Keratinocyte (primary cell): ENCODE data around the gene TXN. TPM values are rescaled to one million over a fixed set of nuclear protein-coding genes. Genes with fewer than 3 reads are reported as not detected.

Experiments used
- DNase-seq: peaks from one replicate; pipeline ENCODE4 v3.0.0-alpha.2; 2011; ENCODE audit warnings: low read depth, missing footprints, low spot score
- FAIRE-seq: peaks from 2 replicates; lab custom pipeline; 2011; peaks lifted over from hg19 to GRCh38; lab: Jason Lieb, UNC
- H2AFZ ChIP-seq: 2 replicates; pipeline ENCODE4 v1.6.0; 2012; ENCODE audit warnings: low read length, control low read depth, inconsistent platforms; ENCODE audit not compliant: control insufficient read depth
- H3K27ac ChIP-seq: 2 replicates; pipeline ENCODE4 v1.5.1; 2011; ENCODE audit warnings: low read length; ENCODE audit not compliant: control insufficient read depth, insufficient read depth
- H3K27me3 ChIP-seq: 3 replicates; pipeline ENCODE4 v1.6.0; 2011; ENCODE audit warnings: low read length; ENCODE audit not compliant: control insufficient read depth, insufficient read depth; ENCODE audit errors: extremely low read depth
- H3K36me3 ChIP-seq, 2 experiments: 2 replicates in 1 of 2; 3 replicates in 1 of 2; pipeline ENCODE4 v1.5.1; 2011; ENCODE audit warnings: low read length in 2 of 2, mild to moderate bottlenecking in 1 of 2; ENCODE audit not compliant: control insufficient read depth in 2 of 2, insufficient read depth in 2 of 2; ENCODE audit errors: extremely low read depth in 1 of 2
- H3K4me1 ChIP-seq: 3 replicates; pipeline ENCODE4 v1.5.1; 2011; ENCODE audit warnings: low read length; ENCODE audit not compliant: control insufficient read depth, insufficient read depth; ENCODE audit errors: extremely low read depth
- H3K4me2 ChIP-seq: 3 replicates; pipeline ENCODE4 v1.6.0; 2011; ENCODE audit warnings: low read depth, low read length; ENCODE audit not compliant: control insufficient read depth, insufficient read depth; ENCODE audit errors: extremely low read depth
- H3K4me3 ChIP-seq, 3 experiments: fragments of 200-600 bp in 1 of 3; sonication (generic) in 1 of 3; 2 replicates in 2 of 3; 3 replicates in 1 of 3; pipeline ENCODE4 v1.5.1; 2011 to 2016; ENCODE audit warnings: low read length in 3 of 3, mild to moderate bottlenecking in 3 of 3, control low read depth in 2 of 3, inconsistent platforms in 1 of 3, low read depth in 1 of 3, mixed read lengths in 1 of 3, mixed run types in 1 of 3, moderate library complexity in 1 of 3; ENCODE audit not compliant: control insufficient read depth in 2 of 3, insufficient read depth in 2 of 3; ENCODE audit errors: extremely low read depth in 1 of 3
- H3K79me2 ChIP-seq: 2 replicates; pipeline ENCODE4 v1.6.0; 2012; ENCODE audit warnings: low read length; ENCODE audit not compliant: control insufficient read depth, insufficient read depth
- H3K9ac ChIP-seq: 3 replicates; pipeline ENCODE4 v1.6.0; 2011; ENCODE audit warnings: low read length; ENCODE audit not compliant: control insufficient read depth, insufficient read depth; ENCODE audit errors: extremely low read depth
- H3K9me1 ChIP-seq: 3 replicates; pipeline ENCODE4 v1.6.0; 2011; ENCODE audit warnings: low read length; ENCODE audit not compliant: control insufficient read depth, insufficient read depth; ENCODE audit errors: extremely low read depth
- H3K9me3 ChIP-seq: 2 replicates; pipeline ENCODE4 v1.5.1; 2012; ENCODE audit warnings: low read depth, low read length; ENCODE audit not compliant: control insufficient read depth
- H4K20me1 ChIP-seq: 3 replicates; pipeline ENCODE4 v1.6.0; 2011; ENCODE audit warnings: low read length; ENCODE audit not compliant: control insufficient read depth, insufficient read depth; ENCODE audit errors: extremely low read depth
- EZH2 ChIP-seq: IDR thresholded peaks from one replicate; pipeline ENCODE4 v1.6.1; 2012; ENCODE audit warnings: inconsistent platforms, mild to moderate bottlenecking, low read length, moderate library complexity
- dilution Hi-C: fragments of 300-500 bp; cut with MboI; formaldehyde crosslinking; loops from one replicate; pipeline ENCODE4 v1.7.0; 2020; ENCODE audit warnings: low sequenced_read_pairs; ENCODE audit not compliant: extremely low pct_ligation_motif_present
- polyA plus RNA-seq, 5 experiments: library from polyadenylated mRNA; depleted of rRNA in 3 of 5; stranded (reverse) in 3 of 5; stranded (forward) in 1 of 5; unstranded in 1 of 5; fragments of >200 nt; gene quantifications; 1 replicate in 1 of 5; 2 replicates in 3 of 5; 3 replicates in 1 of 5; pipeline versions ENCODE4 v1.2.1 to v1.2.3, GENCODE V29; 2011 to 2012; ENCODE audit warnings: missing spikeins in 2 of 5, low read depth in 1 of 5, low replicate concordance in 1 of 5
- TF ChIP-seq, protein P1 (sequence below), 3 experiments: IDR thresholded peaks in 1 of 3; conservative IDR thresholded peaks in 1 of 3; optimal IDR thresholded peaks in 1 of 3; 2 replicates in 2 of 3; 3 replicates in 1 of 3; pipeline versions ENCODE3 to v1.5.1; 2011; ENCODE audit warnings: low read length in 3 of 3, mild to moderate bottlenecking in 3 of 3, moderate library complexity in 2 of 3, control low read depth in 1 of 3, inconsistent platforms in 1 of 3; ENCODE audit not compliant: insufficient read depth in 2 of 3; ENCODE audit errors: extremely low read depth in 1 of 3

Gene TXN
- polyA plus RNA-seq, 1 donor (not counting 4 experiments of a cell fraction or from before 2014, with no cell fraction given): 1,127 TPM

DNA sequence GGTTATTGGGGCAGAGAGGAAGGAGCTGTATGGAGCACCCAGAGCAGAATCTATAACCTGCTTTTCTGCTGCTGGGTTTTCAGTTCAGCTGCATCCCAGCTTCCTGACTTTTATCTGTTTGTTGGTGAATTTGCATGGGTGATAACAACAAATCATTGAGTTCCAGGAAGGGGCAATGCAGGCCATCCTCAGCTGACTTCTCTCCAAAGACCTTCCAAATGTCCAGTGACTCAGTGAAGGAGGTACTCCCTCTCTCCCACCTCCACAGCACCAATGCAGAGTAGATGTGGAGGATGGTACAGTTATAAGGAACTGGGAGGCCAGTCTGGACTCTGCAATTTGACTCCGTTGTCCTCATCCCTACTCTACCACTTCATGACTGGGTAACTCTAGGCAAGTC, 1.6 kb upstream of the TXN start:
- Histone ChIP-seq H3K79me2 (peaks cover 34% of the 10 kb centered on the region), H3K9me3 (no peaks in the 10 kb centered on the region), H3K27ac (peak overlapping the region; percentile 95), H2AFZ (peak overlapping the region; percentile 73), H4K20me1 (peaks cover 11% of the 10 kb centered on the region), H3K36me3 (peaks cover 0 to 2% of the 10 kb centered on the region in 2 experiments), H3K9ac (peak overlapping the region; percentile 92), H3K27me3 (no peaks in the 10 kb centered on the region), H3K4me2 (peak overlapping the region; percentile 100), H3K9me1 (no peaks in the 10 kb centered on the region), H3K4me1 (peaks cover 48% of the 10 kb centered on the region), H3K4me3 (peak overlapping the region in 1 of 3 experiments; percentile 94)
- dilution Hi-C loops: no loop called here
- TF ChIP-seq, protein P1, sequence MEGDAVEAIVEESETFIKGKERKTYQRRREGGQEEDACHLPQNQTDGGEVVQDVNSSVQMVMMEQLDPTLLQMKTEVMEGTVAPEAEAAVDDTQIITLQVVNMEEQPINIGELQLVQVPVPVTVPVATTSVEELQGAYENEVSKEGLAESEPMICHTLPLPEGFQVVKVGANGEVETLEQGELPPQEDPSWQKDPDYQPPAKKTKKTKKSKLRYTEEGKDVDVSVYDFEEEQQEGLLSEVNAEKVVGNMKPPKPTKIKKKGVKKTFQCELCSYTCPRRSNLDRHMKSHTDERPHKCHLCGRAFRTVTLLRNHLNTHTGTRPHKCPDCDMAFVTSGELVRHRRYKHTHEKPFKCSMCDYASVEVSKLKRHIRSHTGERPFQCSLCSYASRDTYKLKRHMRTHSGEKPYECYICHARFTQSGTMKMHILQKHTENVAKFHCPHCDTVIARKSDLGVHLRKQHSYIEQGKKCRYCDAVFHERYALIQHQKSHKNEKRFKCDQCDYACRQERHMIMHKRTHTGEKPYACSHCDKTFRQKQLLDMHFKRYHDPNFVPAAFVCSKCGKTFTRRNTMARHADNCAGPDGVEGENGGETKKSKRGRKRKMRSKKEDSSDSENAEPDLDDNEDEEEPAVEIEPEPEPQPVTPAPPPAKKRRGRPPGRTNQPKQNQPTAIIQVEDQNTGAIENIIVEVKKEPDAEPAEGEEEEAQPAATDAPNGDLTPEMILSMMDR (optimal IDR thresholded peaks at IDR 0.05 in 1 of 3, IDR thresholded peaks at IDR 0.05 in 1 of 3, conservative IDR thresholded peaks at IDR 0.05 in 1 of 3; ENCODE audit: extremely low read depth in 1 of 3, insufficient read depth in 2 of 3, low read length in 3 of 3): no peak
- no peak for TF ChIP-seq EZH2
- DNase-seq: no peak
- FAIRE-seq: no peak

GRCh38 chr9:110257097-110257841, 962 bp upstream of the TXN start:
- FAIRE-seq (no peak), DNase-seq (no peak)
- dilution Hi-C loops: no loop called here
- Histone ChIP-seq H3K4me1 (peaks cover 52% of the 10 kb centered on the region), H3K9me3 (no peaks in the 10 kb centered on the region), H3K36me3 (peaks cover 2 to 4% of the 10 kb centered on the region in 2 experiments), H3K4me2 (peak overlapping the region; percentile 100), H3K27ac (peak overlapping the region; percentile 95), H2AFZ (peak overlapping the region; percentile 73), H3K79me2 (peaks cover 41% of the 10 kb centered on the region), H3K4me3 (peak overlapping the region; percentile 74 to 94 (median 87)), H4K20me1 (peaks cover 17% of the 10 kb centered on the region), H3K9ac (peak overlapping the region; percentile 92), H3K27me3 (no peaks in the 10 kb centered on the region), H3K9me1 (no peaks in the 10 kb centered on the region)
- TF ChIP-seq EZH2: no peak
- TF ChIP-seq, protein P1 (optimal IDR thresholded peaks at IDR 0.05 in 1 of 3, IDR thresholded peaks at IDR 0.05 in 1 of 3, conservative IDR thresholded peaks at IDR 0.05 in 1 of 3; ENCODE audit: extremely low read depth in 1 of 3, insufficient read depth in 2 of 3, low read length in 3 of 3): no peak
